NT2/D1 (cell line): Measurements from ENCODE around the gene FAM161B.
"Not testable (repeated sequence)": the region's sequence is repeated elsewhere in the genome, so short reads cannot be mapped to it uniquely, and the experiment has no call there.

Source experiments
- YY1 ChIP-seq: IDR thresholded peaks from 2 replicates; pipeline ENCODE4 v1.6.1; 2011; ENCODE audit not compliant: insufficient read length, insufficient read depth
- ZNF274 ChIP-seq: IDR thresholded peaks from 2 replicates; pipeline ENCODE4 v1.6.1; 2011; ENCODE audit warnings: mild to moderate bottlenecking, low read depth, low read length

GRCh38 chr14:73919457-73919856 lies 30.4 kb downstream of the FAM161B start:
- TF ChIP-seq ZNF274, YY1: not testable (repeated sequence)
